BJ (cell line): Measurements from ENCODE around the gene PIGV. TPM values are rescaled to one million over a fixed set of nuclear protein-coding genes. Genes with fewer than 3 reads are reported as not detected.

Source experiments
- CTCF ChIA-PET: fragments of 350-600 bp; formaldehyde crosslinking; extraction: SDS; loops from one replicate; lab custom pipeline; 2021; ENCODE audit warnings: antibody characterized with exemption, inconsistent platforms; lab: Yijun Ruan, JAX
- POLR2A ChIA-PET: fragments of 300-600 bp; sonication (Branson Sonifier 250); formaldehyde crosslinking; extraction: SDS; loops from one replicate; lab custom pipeline; 2021; ENCODE audit warnings: antibody characterized with exemption; lab: Charles Lee
- DNase-seq: peaks from one replicate; pipeline ENCODE4 v3.0.0-alpha.2; 2011; ENCODE audit warnings: low read depth
- H3K27me3 ChIP-seq: 2 replicates; pipeline ENCODE4 v1.6.0; 2011; ENCODE audit warnings: low read length; ENCODE audit not compliant: control insufficient read depth, insufficient read depth
- H3K36me3 ChIP-seq: 2 replicates; pipeline ENCODE4 v1.5.1; 2011; ENCODE audit warnings: low read length; ENCODE audit not compliant: control insufficient read depth, insufficient read depth
- H3K4me3 ChIP-seq: 2 replicates; pipeline ENCODE4 v1.5.1; 2011; ENCODE audit warnings: low read depth, mild to moderate bottlenecking, control low read depth, low read length
- CTCF ChIP-seq: IDR thresholded peaks from 2 replicates; pipeline ENCODE4 v1.5.1; 2011; ENCODE audit warnings: low read depth, mild to moderate bottlenecking, control low read depth, inconsistent platforms, low read length, moderate library complexity; ENCODE audit not compliant: insufficient read depth
- polyA plus RNA-seq: library from polyadenylated mRNA; depleted of rRNA; stranded (reverse); fragments of >200 nt; gene quantifications from 2 replicates; pipeline ENCODE4 v1.2.3, GENCODE V29; 2011

Gene PIGV
- polyA plus RNA-seq, 1 experiment, result 28.0 TPM

GRCh38 chr1:26790551-26790953, 2.8 kb downstream of the PIGV start:
- CTCF ChIA-PET, result interaction anchor here (0.8 to 6.2 kb wide), 14 partner anchors 8 to 199 kb away, joined by 3 to 210 read pairs (median 8); no protein-coding TSS in a partner anchor
- TF ChIP-seq CTCF, result no peak
- POLR2A ChIA-PET, result no interaction called here
- DNase-seq, result no peak
- H3K4me3 ChIP-seq, result no peak overlapping the region
- H3K27me3 ChIP-seq, result no peaks in the 10 kb centered on the region
- peaks cover 12% of the 10 kb centered on the region for H3K36me3 ChIP-seq

- ChIA-PET CTCF (interaction anchor here (0.5 to 6.2 kb wide), 9 partner anchors 8 to 189 kb away, joined by 3 to 210 read pairs (median 5); no protein-coding TSS in a partner anchor), POLR2A (no interaction called here)
- DNase-seq, result no peak
- H3K36me3 ChIP-seq, result peaks cover 12% of the 10 kb centered on the region
- H3K4me3 ChIP-seq, result no peak overlapping the region
- TF ChIP-seq CTCF, result no peak
- no peaks in the 10 kb centered on the region for H3K27me3 ChIP-seq
These were observed 3.4 kb downstream of the PIGV start for GRCh38 chr1:26791148-26791547.

GRCh38 chr1:26791626-26792025, 3.9 kb downstream of the PIGV start:
- H3K36me3 ChIP-seq, result peaks cover 12% of the 10 kb centered on the region
- POLR2A ChIA-PET, result no interaction called here
- CTCF ChIA-PET, result interaction anchor here (0.5 to 6.2 kb wide), 6 partner anchors 34 to 190 kb away, joined by 3 to 210 read pairs (median 5); no protein-coding TSS in a partner anchor
- H3K4me3 ChIP-seq, result no peak overlapping the region
- DNase-seq, result no peak
- TF ChIP-seq CTCF, result no peak
- H3K27me3 ChIP-seq, result no peaks in the 10 kb centered on the region

- Histone ChIP-seq H3K36me3 (peaks cover 12% of the 10 kb centered on the region), H3K4me3 (no peak overlapping the region), H3K27me3 (no peaks in the 10 kb centered on the region)
- no peak for TF ChIP-seq CTCF
- CTCF ChIA-PET, result interaction anchor here (6.2 kb wide), 1 partner anchor 191 kb away, joined by 210 read pairs; no protein-coding TSS in a partner anchor
- POLR2A ChIA-PET, result no interaction called here
- no peak for DNase-seq
These were observed 5.2 kb downstream of the PIGV start for GRCh38 chr1:26792924-26793323.

GRCh38 chr1:26794391-26794790, 6.6 kb downstream of the PIGV start:
- no peak for DNase-seq
- Histone ChIP-seq H3K4me3 (no peak overlapping the region), H3K36me3 (peaks cover 12% of the 10 kb centered on the region), H3K27me3 (no peaks in the 10 kb centered on the region)
- no peak for TF ChIP-seq CTCF
- POLR2A ChIA-PET, result no interaction called here
- CTCF ChIA-PET, result interaction anchor here (1.1 to 1.6 kb wide), 2 partner anchors 192 to 195 kb away, joined by 4 to 7 read pairs; no protein-coding TSS in a partner anchor
